Measurements from ENCODE around the gene IMPACT.
A peak's percentile ranks its signal among the peaks of the same experiment; 100 is the strongest.

The IMPACT gene, protein sequence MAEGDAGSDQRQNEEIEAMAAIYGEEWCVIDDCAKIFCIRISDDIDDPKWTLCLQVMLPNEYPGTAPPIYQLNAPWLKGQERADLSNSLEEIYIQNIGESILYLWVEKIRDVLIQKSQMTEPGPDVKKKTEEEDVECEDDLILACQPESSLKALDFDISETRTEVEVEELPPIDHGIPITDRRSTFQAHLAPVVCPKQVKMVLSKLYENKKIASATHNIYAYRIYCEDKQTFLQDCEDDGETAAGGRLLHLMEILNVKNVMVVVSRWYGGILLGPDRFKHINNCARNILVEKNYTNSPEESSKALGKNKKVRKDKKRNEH

DNA sequence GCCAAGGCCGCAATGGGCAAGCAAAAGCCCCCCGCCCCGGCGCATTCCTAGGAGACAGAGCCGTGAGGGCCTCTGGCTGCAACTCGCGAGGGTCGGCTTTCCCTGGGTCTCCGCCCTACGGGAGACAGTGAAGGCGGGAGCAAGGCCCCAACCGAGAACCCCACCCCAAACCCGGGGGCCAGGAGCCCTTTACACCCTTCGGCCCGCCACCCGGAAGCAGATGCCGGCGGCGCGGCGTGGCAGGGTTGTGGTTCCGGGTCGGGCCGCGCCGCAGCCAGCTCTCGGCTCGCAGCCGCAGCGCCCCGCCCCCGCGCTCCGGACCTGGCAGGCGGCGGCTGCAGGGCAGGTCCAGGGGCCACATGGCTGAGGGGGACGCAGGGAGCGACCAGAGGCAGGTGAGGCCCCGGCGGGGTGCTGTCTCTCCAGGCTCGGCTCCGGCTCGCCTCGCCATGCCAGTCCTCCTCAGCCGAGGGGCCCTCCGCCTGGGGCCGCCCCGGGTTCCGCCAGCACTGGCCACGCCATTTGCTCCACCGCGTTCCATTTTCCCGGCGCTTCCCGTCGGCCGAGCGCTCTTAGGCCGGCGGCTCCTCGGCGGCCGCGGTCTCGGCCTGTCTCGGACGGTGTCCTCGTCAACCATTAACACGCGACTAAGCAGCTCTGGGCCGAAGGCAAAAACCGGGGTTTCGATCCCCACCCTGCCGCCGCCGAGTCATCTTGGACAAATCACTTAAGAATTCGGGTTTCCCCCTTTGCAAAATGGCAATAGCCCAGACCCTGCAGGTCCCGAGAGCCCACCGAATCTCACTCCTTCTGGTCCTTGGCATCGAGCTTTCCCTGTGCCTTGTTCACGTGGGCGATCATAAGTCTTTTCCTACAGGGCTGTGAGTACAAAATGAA lies at the start of gene IMPACT:
Gene IMPACT, plus strand, starts transcription at position 273 of the 897 bp plus-strand sequence. Its CDS starts 87 bp downstream, at position 360.
- DNase-seq = peak; percentile 81

DNA sequence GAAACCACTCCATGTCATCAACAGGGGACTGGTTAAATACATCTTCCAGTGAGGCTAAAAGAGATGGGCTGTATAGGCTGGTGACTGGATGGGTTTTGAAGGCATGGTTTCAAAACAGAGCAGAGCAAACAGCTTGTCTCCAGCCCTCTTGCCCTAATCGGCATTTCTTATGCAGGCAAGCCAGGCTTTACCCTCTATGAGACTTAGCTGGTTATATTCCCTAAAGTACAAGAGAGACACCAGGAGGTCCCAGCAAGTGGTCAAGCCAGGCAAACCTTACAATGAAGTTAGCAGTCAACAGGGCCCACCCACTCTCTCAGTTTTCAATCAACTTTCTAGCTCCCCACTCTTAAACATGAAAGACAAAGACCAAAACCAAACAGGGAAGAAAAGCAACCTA lies 47.9 kb upstream of the IMPACT start:
- DNase-seq = no peak

DNA sequence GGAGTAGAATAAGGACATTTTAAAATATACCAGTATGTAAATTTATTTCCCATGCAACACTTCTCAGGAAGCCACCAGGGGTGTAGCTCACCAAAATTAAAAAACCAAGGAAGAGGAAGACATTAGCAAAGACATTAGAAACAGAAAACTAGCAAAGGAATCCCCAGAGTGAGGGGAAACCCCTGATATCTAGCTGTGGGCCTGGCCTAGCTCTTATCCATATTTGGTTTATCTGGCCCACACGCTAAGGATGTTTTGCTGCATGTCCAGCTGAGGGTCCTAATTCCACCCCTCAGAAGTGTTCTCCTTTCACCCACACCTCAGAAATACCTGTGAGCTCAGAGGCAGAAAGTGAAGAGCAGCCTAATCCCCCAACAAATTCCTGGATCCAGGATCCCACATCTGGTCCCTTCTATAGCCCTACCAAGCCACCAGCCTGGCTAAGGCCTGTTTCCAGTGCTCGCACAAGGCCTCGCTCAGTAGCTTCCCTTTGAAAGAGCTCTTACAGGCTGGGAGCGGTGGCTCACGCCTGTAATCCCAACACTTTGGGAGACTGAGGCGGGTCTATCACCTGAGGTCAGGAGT lies 46.2 kb upstream of the IMPACT start:
- no peak for DNase-seq

DNA sequence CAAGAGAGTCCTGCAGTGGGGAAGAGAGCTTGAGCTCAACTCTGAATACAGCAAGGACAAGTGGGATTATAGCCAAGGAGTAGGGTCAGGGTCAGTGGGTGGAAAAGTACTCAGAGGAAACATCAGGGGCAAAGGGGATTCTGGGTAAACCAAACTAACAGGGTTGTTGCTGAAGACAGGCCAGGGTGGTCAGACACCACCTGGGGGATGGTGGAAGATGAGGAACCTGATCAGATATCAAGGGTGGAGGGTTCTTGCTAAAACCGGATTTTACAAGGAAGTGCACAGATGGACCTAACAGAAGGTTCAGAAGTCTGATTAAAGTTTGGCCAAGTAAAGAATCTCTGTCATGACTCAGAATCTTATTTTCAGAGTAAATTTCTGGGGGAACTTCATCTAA lies 45.3 kb upstream of the IMPACT start:
- no peak for DNase-seq

DNA sequence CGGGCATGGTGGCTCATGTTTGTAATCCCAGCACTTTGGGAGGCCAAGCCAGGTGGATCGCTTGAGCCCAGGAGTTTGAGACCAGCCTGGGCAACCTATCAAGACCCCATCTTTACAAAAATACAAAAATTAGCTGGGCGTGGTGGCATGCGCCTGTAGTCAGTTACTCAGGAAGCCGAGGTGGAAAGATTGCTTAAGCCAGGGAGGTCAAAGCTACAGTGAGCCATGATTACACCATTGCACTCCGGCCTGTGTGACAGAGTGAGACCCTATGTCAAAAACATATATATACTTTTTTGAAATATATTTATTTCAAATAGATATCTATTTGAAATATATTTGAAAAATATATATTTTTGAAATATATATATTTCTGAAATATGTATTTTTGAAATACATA lies 39.8 kb upstream of the IMPACT start:
- DNase-seq = no peak

DNA sequence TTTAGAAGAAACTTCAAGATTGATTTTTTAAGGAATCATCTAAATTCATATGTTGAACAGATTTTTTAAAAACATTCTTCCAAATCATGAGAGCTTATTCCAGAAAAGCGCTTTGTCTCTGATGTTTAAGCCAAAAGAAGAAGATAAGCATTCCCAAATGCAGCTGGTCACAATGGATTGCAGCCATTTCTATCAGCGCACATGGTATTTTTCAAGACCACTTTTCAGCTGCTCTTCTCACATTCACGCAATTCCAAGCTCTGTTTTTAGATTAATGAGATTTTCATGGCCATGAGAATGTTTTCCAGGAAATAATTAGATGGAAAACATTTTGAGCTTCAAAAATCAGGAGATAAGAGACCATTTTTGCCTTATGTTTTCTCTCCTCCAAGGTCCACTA lies 37.5 kb upstream of the IMPACT start:
- DNase-seq = no peak

DNA sequence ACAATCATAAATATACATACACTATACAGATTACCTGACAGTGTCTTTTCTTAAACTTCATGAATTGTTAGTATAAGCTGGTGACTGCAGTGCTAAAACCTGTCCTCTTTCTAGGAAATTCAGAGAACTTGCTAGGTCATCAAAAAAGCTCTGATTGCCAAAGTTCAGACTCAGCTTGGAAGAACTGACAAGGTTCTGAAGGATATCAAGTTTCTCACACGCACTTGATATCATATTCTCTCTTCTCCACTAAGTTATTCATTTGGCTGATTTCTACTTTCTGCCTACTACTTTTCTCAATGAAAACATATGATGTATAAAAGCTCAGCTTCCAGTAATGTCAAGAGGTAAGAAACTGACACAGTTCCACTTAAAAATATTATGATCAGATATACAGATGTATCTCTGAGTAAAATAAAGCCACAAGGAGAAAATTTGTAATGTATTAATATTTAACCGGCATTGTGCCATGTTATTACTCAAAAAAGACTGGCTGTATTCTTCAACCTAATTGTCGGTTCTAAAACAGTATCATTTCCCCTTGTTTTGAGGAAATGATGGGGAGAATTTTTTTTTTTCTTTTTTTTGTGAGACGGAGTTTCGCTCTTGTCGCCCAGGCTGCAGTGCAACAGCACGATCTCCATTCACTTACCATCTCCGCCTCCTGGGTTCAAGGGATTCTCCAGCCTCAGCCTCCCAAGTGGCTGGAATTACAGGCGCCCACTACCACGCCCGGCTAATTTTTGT lies 31.2 kb upstream of the IMPACT start:
- DNase-seq = no peak

- no peak for DNase-seq
Measured at GRCh38 chr18:24396082-24396633, 30.3 kb upstream of the IMPACT start.

- peak; percentile 25 for DNase-seq
Measured at GRCh38 chr18:24397131-24397693, 29.3 kb upstream of the IMPACT start.

DNA sequence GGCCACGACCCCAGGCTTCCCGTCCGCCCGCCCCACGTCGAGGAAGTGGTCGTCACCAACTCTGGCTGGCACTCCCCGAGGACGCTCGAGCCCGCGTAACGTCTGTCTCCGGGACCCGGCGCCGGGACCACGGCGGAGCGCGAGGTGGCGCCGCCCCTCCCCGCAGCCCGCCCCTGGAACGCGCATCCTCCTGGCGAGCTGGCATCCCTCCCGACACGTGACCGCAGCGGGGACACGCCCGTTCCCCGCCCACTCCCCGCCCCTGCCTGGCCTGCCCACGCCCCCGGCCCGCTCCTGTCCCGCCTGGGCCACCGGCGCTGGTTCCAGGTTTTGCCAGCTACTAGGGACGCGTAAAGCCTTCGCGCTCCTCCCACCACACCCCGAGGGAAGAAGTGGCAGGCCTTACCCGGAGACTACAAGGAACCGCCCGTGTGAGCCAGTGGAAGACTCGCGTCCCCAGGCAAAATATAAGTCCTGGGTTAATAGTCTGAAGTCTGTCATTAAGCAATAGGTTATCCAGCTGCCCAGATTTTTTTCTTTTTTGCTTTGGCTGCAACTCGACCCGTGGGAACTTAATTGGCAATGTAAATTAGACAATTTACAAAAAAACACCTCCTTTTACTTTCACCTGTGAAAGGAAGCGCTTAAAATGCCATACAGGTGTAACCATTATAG lies 28.6 kb upstream of the IMPACT start, which contains the start of gene OSBPL1A:
Gene OSBPL1A, minus strand, starts transcription at position 131 of the 675 bp plus-strand sequence. CDS start 20,291 bp downstream, outside the sequence.
- DNase-seq = peak; percentile 85

DNA sequence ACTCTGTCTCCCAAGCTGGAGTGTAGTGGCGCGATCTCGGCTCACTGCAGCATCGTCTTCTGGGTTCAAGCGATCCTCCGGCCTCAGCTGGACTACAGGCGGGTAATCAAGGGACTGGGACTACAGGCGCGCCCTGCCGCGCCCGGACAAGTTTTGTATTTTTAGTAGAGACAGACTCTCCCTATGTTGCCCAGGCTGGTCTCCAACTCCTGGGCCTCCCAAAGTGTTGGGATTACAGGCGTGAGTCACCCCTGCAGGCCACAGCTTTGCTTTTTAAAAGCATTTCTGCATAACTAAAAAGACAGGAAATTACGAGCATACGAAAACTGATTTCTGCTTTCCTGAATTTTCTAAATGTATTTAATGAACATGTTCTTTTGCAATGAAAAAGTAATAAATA lies 27.9 kb upstream of the IMPACT start:
- no peak for DNase-seq

- no peak for DNase-seq
Measured at GRCh38 chr18:24400587-24400986, 25.9 kb upstream of the IMPACT start.

GRCh38 chr18:24402209-24402785 lies 24.2 kb upstream of the IMPACT start:
- DNase-seq = no peak

GRCh38 chr18:24403076-24403475 lies 23.4 kb upstream of the IMPACT start:
- no peak for DNase-seq

GRCh38 chr18:24404591-24404990 lies 21.9 kb upstream of the IMPACT start:
- DNase-seq = no peak

DNA sequence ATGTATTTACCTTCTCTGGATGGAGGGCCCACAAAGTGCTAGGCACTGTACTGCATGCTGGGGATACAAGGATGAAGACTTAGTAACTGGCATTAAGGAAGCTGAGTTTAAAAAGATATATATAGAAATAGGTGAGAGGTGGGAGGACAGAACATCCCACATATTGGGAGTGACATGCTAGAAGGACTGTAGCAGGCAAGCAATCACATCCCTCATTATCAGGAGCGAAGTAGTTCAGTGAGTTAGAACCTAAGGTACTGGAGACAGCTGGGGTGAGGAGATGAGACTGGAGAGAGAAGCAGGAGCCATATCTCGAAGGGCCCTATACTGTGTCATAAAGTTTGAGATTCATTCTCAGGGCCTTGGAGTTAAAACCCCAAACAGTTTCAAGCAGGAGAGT lies 18.0 kb upstream of the IMPACT start:
- no peak for DNase-seq

GRCh38 chr18:24413148-24413547 lies 13.3 kb upstream of the IMPACT start:
- no peak for DNase-seq

DNA sequence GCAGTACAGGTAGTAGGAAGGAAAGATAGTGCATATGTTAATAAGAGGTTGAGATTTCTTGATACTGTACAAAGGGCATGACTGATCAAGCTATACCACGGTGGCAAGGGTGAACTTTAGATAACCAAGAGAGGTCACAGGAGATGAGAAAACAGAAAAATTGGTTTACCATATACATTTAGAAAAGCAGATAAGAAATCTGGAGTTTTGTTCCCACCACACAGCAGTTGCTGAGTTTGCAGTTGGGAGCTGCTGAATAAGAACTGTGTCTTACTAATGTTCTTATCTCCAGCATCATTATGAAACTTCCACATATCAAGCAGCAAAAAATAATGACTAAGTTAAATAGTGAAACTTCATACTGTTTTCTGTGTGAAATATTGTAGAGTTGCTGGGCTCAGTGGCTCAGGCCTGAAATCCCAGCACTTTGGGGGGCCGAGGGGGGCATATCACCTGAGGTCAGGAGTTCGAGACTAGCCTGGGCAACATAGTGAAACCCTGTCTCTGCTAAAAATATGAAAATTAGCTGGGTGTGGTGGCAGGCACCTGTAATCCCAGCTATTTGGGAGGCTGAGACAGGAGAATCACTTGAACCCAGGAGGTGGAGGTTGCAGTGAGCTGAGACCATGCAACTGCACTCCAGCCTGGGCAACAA lies 12.0 kb upstream of the IMPACT start:
- DNase-seq = no peak

DNA sequence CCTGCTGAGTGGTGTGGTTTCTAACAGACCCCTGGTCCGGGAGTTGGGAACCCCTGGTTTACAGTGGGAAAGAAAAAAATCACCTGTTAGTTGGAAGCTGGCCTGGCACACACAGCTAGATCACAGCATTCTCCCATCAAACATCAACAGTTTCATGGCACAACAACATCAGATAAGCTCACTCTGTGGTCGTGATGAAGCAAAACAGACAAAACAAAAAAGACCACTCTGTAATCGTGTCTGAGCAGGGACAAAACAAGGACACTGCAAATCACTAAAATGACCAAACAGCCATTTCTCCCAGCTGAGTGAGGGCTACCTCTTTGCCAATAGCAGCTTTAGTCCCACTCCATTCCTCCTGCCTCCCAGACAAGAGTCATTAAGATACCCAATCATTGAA lies 9.0 kb upstream of the IMPACT start:
- no peak for DNase-seq

DNA sequence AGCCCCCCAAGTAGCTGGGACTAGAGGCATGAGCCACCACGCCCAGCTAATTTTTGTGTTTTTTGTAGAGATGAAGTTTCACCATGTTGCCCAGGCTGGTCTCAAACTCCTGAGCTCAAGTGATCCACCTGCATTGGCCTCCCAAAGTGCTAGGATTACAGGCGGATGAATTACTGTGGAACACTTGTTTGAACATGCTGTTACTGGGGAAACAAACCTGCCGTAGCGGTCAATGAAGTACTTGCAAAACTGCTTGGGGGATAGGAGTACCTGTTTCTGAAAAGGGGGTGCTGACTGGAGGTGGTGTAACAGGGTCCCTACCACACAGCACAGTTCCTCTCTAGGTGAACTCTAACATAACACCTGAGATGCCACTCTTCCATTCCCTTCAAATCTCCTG lies 5.9 kb upstream of the IMPACT start:
- no peak for DNase-seq

DNA sequence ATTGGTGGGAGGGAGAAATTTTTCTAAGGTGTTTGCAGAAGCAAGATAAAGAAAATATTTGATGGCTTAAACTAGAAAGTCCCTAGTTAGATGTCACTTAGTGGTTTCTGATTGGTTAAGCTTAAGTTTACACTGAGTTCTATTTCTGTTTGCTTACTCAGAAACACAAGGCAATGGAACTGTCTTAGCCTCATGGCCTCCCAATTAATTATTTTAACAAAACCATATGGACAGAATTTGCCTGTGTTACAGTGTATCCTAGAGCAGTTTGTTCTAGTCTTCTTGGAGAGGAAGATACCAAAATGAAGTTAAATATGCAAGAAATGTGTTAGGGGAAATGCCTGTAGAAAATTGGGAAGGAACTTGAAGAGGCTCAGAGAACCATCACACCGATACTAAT lies 4.6 kb upstream of the IMPACT start:
- no peak for DNase-seq
